Activated CD4-positive, alpha-beta T cell treated with anti-CD3 and anti-CD28 coated beads, Interleukin-2, amount 50 U/mL, for 4 hours (primary cell): ENCODE measurements around the gene RPGRIP1L.
"Not testable (repeated sequence)": the region's sequence is repeated elsewhere in the genome, so short reads cannot be mapped to it uniquely, and the experiment has no call there.

Experiments used
- DNase-seq, 2 experiments: peaks; one replicate each; pipeline ENCODE4 v3.0.0-alpha.2; 2020

RPGRIP1L gene

DNA sequence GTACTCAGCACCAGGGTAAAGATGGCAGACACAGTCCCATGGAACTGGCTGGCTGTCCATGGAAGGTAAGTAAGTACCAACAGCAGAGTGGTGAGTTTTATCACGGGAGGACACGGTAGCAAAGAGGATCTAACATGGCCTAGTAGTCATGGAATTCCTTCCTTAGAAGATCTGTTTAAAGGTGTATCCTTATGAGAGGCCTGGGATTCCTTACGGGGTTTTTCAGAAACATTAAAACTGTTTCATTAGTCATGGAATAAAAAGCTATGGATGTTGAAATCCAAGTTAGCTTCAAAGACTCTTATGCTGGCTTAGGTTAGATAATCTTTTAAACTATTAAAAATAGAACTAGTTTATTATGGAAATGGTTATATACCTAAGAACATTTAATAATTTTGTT is 7.7 kb upstream of the RPGRIP1L start:
- no peak for DNase-seq

DNA sequence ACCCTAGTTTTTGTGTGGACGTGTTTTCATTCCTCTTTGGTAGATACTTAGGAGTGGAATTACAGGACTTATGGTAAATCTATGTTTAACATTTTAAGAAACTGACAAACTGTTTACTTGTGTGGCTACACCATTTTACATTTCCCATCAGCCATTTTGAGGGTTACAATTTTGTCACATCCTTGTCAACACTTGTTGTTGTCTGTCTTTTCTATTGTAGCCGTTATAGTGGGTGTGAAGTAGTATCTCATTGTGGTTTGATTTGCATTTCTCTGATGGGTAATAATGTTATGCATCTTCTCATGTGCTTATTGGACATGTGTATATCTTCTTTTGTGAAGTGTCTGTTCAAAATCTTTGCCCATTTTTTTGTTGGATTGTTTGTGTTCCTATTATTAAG is 4.8 kb upstream of the RPGRIP1L start:
- no peak for DNase-seq

DNA sequence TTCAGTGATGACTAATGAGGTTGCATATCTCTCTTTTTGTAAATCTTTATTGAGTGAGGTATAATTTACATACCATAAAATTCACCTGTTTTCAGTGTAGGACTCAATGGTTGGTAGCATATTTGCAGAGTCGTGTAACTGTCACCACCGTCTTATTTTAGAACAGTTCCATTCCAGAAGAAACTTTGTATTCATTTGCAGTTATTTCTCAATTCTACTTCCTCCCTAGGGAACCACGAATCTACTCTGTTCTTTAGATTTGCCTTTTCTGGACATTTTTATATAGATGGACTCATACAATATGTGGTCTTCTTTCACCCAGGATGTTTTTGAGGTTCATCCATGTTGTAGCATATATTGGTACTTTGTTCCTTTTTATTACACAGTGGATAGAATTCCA is 4.0 kb upstream of the RPGRIP1L start:
- no peak for DNase-seq

DNA sequence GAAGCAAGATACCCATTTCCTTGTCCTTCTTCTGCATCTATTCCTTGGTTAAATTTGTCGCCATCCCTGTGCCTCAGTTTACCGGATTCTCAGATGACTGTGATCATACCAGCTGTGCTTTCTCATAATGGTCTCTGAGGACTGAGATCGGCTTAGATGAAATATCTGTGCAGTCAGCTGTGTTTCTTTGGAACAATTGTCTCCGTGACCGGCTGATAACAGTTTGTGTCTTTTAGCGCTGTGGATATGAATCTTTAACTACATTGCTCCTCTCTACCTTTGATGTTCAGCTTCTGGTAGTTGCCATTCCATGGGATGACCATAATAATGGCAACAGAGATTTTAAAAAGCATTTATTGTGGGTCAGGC is 770 bp upstream of the RPGRIP1L start:
- DNase-seq, result no peak

DNA sequence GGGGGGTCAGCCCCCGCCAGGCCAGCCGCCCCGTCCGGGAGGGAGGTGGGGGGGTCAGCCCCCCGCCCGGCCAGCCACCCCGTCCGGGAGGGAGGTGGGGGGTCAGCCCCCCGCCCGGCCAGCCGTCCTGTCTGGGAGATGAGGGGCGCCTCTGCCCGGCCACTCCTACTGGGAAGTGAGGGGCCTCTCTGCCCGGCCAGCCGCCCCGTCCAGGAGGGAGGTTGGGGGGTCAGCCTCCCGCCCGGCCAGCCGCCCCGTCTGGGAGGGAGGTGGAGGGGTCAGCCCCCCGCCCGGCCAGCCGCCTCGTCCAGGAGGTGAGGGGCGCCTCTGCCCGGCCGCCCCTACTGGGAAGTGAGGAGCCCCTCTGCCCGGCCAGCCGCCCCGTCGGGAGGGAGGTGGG is 5.4 kb downstream of the RPGRIP1L start:
- DNase-seq, result not testable (repeated sequence)

DNA sequence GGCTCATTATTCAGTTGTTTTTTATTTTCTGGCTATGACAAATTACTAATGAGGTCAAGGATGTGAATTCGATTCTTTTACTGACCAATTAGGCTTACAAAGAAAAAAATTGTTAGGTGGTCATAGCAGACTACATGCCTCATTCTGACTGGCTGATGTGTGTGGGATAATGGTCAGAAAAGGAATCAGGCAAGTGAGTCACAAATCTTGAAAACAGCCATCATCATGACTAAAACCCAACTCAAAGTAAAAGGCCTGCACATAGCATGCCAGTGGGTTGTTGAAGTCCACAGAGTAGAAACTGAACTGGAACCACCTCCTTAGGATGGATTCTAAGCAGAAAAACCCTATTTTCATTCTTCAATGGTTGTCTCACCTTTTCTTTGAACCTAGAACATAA is 8.6 kb downstream of the RPGRIP1L start:
- no peak for DNase-seq

DNA sequence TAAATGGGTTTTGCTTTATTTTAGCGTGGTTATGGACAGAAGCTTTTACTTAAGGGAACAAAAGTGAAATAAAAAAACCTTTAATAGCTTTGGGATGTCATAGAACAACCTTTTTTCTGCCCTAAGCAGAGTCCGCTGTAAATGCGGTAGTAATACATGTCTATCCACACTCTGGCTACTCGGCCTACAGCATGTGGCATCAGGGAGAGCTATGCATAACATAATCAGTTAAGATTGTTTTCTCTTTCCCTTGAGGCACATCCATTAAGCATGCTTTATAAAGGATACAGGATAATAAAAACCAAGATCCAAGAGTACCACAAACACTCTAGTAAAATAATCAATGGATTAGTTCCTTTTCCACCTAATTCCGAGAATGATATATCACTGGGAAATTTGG is 10.3 kb downstream of the RPGRIP1L start:
- DNase-seq, result no peak

DNA sequence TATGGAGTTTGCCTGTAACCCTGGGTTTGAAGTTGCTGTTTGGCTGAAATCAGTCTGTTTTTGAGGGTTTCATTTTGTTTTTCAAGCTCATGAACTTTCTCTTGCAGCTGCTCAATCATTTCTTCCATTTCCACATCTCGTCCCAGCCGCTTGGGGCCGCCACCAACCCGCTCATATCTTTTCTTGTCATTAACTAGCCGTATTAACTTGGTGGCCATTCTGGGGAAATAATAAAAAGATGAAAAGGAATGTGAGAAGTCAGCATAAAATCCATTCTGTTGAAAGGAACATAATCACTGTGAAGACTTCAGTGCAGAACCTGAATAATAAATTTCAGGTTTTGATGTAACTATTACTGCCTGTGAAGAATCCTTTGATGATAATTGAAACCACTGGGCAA is 11.5 kb downstream of the RPGRIP1L start:
- DNase-seq, result no peak

DNA sequence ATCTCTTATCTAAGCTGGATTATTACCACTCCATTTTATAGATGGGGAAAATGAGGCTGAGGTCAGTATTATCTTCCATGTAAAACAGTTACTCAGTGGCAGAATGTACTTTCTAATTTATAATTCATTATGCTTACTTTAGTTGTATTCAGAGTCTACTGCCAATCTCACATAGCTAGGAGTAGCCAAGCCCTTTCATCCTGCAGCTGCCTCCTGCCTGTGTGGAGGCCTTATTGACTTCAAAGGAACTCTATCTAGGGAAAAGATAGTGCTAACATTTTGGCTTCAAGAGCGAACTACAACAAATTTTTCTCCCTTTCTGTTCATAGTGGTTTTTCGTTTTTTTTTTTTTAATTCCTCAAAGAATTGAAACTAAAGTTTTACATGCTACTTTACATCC is 12.9 kb downstream of the RPGRIP1L start:
- DNase-seq, result no peak

DNA sequence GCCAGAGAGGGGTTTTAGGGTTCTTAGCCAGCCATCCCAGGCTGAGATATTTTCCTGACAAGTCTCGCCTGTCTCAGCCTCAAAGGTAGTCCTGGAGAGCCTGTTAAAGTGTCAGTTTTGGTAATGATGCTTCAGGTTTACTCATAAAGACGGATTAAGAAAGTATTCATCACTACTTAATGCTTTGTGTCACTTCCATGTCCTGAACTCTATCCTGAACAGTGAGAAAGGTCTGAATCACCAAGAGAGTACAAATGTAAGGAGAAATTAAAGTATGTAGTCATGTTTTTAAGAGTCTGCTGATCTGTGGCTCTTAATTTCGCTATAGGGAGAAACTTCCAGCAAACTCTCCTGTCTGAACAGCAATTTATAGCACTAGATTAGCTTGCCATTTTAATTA is 14.0 kb downstream of the RPGRIP1L start:
- no peak for DNase-seq

DNA sequence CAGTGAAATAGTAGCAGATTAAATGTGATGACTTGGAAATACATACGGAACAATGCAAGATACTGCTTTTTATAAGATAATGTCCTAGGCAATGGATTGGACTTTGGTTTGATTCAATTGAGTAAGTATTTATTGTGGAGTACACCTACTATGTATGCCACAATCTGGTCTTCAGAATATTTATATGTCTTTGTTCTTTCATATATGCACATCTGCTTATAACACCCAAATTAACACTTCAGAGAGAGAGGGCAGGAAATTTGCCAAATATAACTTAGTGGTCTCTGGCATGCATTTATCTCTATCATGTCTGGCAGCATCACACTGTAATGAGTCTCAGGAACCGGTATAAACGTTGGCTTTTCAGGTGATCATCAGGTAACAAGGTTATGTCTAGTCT is 16.9 kb downstream of the RPGRIP1L start:
- DNase-seq, result no peak

DNA sequence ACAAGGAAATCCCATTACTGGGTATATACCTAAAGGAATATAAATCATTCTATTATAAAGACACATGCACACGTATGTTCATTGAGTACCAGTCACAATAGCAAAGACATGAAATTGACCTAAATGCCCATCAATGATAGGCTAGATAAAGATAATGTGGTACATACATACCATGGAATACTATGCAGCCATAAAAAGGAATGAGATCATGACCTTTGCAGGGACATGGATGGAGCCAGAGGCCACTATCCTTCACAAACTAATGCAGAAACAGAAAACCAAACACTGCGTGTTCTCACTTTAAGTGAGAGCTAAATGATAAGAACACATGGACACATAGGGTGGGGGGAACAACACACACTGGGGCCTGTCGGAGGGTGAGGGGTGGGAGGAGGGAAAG is 18.3 kb downstream of the RPGRIP1L start:
- not testable (repeated sequence) for DNase-seq

DNA sequence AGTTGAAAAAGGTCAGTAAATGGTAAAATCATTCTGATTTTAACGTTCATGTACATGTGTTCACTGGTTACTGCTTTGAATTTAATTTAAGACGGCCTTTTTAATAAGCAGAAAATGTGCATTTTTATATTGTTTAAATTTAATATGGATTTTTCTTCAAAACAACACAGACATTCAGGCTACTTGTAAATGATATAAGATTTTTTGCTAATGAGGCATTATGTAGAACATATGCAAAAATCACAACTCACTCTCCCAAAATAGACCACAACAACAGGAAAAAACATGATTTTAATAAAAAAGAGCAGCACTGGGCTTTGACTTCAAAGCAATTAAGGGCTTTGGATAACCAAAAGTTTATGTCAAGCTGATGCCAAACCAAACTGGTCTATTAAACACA is 22.3 kb downstream of the RPGRIP1L start:
- DNase-seq, result no peak

DNA sequence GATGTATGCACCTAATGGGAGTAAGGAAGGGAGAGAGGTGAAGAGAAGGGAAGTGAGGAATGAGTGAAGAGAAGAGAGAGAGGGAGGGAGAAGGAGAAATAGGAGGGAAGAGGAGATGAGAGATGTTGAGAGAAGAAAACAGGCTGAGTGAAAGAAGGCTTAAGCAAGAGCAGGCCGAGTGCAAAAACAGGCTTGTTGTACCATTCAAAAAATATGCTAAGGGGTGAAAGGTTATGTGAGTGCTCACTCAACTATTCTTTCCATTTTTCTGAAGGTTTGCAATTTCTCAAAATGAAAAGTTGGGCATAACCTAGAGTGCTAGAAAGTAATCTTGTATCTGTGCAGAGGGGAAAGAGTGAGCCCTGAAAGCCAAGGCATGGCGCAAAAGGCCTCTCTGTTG is 22.9 kb downstream of the RPGRIP1L start:
- no peak for DNase-seq

DNA sequence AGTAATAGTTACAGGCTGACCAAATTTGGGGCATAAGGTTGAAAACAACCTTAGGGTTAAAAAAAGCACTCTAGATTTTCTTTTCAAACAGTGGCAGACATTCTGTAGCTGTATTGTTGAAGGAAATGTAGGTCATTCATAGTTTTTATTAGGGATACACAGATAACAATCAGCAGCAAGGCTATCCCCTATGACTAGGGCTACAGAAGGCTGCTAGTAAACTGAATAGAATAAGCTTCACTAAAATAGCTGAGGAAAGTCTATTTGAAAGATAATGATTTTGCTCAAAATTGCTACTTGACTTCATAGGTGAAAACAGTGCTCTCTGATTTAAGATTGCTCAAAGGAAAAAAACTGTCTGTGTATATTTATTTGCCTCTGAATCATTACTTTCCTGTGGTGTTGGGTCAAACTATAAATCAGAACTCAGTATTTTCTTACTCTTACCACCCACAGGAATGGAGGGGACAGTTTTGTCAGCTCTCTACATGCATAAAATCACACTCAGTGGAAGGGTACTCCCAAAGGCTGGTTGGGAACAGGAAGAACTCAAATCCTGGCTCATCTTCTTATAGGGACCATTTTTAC is 24.8 kb downstream of the RPGRIP1L start:
- DNase-seq, result no peak

DNA sequence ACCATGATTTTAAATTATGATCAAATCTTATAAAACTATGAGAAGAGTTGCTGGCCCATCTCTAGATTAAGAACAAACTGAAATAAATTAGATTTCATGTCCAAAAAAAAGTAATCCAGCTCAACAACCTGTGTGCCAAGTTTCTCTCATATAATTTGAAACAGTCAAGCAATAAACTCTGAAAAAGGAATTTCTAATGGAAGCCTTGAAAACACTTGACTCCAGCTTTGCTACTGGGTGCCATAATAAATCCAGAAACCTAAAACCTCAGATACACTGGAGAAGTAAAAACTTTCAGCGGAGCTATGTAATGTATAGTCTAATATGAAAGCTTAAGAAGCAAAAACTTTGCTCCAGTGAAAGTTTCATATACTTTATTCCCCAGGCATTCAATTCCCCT is 25.5 kb downstream of the RPGRIP1L start:
- DNase-seq, result no peak

DNA sequence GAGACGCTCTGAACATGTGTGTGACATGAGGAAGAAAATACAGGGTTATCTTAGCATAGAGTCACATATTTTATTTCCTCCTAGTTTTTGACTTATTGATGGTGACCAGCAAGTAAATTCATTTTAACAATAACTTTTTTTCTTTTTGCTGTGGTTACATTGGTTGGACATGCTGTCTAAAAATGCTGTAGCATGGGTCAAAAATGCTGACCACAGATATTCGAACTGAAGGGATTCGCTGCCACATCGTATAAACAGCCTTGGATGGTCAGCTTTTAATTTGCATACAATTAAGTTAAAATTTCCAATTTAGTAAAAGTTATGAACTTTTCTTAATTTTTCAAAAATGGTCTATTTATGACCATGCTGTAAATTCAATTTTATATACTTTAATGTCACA is 30.5 kb downstream of the RPGRIP1L start:
- no peak for DNase-seq

DNA sequence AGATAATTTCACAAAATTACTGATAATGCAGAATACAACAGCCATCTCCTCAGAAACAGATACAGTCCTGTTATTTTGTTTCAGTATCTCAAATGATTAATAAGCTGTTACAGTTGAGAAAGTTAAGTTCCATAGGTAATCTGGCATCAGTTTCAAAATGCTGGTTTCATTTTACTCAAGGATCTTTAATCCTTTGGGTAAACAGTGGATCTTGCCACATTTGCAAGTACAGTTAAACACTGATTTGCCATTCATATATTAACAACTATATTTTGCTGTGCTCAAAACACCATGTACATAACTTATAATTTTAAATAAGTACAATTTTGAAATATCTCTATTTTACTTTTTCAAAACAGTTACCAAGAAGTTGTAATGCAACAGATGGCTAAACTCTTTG is 31.2 kb downstream of the RPGRIP1L start:
- DNase-seq, result no peak

DNA sequence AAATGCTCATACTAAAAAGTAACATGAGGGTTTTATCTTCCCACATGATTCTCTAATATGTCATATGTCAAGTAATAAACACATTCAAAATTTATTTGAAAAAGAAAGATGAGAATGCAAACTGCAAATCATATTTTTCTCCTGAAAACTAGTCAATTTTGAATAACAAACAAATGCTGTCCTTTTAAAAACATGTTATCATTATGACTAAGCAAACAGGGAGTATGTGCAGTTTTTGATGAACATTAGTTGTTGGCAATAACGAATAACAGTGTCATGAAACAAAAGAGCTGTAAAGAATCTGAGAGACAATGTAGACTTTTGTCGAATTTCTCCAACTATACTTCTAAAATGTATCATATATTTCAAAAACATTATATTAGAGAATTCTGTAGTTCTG is 34.8 kb downstream of the RPGRIP1L start:
- no peak for DNase-seq

DNA sequence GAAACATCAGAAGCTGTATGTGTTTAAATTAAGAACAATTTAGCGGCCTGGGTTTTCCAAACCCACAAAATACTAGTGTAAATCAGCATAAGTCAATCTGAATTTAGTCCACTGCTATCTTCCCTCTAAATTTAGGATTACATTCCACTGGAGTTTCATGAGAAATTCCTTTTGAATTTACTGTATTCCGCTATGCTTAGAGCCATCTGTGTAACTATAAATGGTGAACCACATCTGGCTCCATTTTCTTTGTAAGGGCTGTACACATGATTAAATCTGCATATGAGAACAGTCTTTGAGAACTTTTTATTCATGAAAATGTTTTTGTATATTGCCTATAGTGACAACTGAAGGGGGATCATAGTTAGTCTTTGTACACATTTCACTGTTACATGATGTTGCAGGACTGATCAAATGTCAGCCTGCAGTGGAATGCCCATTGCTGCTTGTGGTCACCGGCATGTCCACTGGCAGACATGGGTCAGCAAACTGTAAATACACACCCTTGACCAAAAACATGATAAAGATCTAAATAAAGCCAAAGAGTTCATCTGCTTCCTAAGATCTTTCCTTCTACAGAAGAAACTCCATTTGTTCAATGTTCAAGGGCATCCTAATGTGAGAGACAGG is 36.8 kb downstream of the RPGRIP1L start:
- DNase-seq, result no peak

DNA sequence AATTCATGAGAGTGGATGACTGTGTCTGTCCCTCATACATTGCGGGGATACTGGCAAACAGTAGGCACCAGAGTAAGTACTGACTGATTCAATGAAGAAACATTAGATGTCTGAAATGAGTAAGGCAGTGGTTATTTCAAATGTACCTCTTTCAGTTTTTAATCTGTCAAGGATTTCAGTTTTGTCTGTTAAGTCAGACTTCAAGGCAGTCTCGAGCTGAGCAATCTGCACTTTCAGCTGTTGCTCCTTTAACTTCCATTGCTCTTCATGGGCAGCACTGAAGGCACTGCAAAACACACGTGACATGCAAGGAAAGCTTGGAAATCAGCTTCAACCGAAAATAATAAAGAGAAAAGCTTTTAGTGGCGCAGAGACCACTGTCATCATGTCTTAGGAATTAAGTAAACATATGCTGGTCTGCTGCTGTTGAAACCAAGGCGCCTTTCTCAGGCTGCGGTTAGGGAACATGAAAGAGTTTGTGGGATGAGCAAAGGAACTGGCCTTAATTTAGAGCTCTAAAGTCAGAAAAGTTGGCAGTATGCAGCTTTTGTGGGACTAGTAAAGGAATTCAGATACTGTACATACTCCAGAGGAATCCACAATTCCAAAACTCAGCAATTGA is 38.8 kb downstream of the RPGRIP1L start:
- no peak for DNase-seq

DNA sequence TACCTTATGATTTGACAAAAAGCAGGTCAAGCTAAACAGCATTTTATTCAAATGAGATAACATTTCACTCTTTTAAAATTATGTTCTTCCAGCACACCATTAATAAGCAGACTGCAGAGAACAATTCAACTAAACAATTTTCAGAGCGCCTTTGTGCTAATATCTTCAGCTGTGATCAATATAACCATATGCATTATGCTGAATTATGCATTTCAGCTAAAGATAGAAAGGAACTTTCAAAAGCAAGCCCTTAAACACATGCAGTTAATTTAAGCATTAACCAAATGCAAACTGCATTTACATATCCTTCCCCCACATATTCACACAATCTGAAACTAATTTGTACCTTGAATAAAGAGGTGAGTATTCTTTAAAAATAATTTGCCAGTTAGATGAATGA is 41.6 kb downstream of the RPGRIP1L start:
- no peak for DNase-seq

DNA sequence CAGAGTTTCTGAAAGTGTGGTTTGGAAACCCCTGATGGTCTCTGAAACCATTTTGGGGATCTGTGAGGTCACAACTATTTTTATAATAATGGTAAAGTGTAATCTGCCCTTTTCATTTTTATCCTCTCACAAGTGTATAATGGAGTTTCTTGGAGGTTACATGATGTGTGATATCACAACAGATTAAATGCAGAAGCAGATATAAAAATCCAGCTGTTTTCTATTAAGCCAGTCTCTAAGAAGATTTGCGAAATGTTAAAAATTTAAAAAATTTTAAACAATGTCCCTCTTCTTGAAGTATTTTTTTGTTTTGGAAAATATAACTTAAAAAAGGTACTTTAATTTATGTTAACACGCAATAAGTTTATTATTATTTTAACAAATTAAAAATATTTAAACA is 48.7 kb downstream of the RPGRIP1L start:
- no peak for DNase-seq

DNA sequence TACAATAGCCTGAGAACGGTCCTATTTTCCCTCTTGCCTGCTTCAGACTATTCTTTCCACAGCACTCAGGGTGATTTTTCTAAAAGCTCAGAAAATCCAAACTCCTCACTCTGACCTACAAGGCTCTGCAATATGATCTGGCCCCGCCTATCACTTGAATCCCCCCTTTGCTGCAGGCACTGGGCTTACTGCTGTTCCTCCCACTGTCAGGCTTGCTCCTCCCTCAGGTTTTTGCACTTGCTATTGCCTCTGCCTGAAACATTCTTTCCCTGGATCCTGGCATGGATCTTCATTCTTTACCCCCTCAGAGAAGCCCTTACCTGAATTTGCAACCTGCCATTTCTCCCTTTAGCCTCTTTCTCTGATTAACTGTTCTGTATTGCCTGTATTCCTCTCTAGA is 52.3 kb downstream of the RPGRIP1L start:
- DNase-seq, result no peak

DNA sequence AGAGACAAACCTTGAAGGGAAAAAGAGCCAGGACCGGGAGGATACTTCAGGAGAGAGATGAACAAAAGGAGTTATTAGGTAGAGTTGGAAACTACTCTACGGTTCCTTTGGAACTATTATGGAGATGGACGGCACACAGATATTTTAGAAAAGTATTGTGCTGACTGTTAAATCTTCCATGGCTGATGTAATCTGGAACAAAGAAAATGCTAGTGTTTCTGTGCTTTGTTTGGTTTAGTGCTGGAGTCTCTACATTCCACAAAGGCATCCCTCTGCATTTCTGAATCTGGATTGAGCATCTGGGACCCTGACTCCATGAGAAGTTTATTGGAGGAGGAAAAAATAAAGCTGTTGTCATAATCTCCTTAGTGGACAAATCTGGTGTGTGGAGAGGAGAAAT is 57.2 kb downstream of the RPGRIP1L start:
- no peak for DNase-seq
